Gastroesophageal sphincter (tissue), 4 donors: Measurements from ENCODE around the gene CACNA1C. TPM values are rescaled to one million over a fixed set of nuclear protein-coding genes. Genes with fewer than 3 reads are reported as not detected.

Experiments
- ATAC-seq: fragments of 150-250 bp; one replicate; pipeline ENCODE4 v1.9.1; 2016; ENCODE audit warnings: mild to moderate bottlenecking, moderate library complexity
- H3K27ac ChIP-seq, 4 donors: fragments of 200-600 bp; sonication (generic) in 3 of 4; 1 replicate in 3 of 4; 2 replicates in 1 of 4; pipeline ENCODE4 v1.5.1; 2016 to 2019
- H3K27me3 ChIP-seq: fragments of 200-600 bp; sonication (generic); one replicate; pipeline ENCODE4 v1.5.1; 2019
- H3K36me3 ChIP-seq, 2 donors: fragments of 200-600 bp; sonication (generic); one replicate each; pipeline ENCODE4 v1.5.1; 2019; ENCODE audit warnings: control low read depth in 1 of 2
- H3K4me1 ChIP-seq, 3 donors: fragments of 200-600 bp; sonication (generic); 1 replicate in 2 of 3; 2 replicates in 1 of 3; pipeline ENCODE4 v1.5.1; 2016 to 2019; ENCODE audit warnings: control low read depth in 2 of 3
- H3K4me3 ChIP-seq, 2 donors: fragments of 200-600 bp; sonication (generic); one replicate each; pipeline ENCODE4 v1.5.1; 2019; ENCODE audit warnings: mild to moderate bottlenecking in 1 of 2, moderate library complexity in 1 of 2
- H3K9me3 ChIP-seq, 3 donors: fragments of 200-600 bp; sonication (generic); one replicate each; pipeline ENCODE4 v1.5.1; 2017 to 2019; ENCODE audit warnings: control low read depth in 2 of 3
- CTCF ChIP-seq, 4 experiments: fragments of 200-600 bp in 2 of 4; fragments of 450-650 bp in 2 of 4; sonication (generic) in 1 of 4; IDR thresholded peaks; one replicate each; pipeline ENCODE4 v1.5.1; 2017 to 2019; ENCODE audit warnings: antibody characterized with exemption in 4 of 4, mild to moderate bottlenecking in 2 of 4, moderate library complexity in 2 of 4
- EP300 ChIP-seq: sonication (generic); formaldehyde crosslinking; IDR thresholded peaks from one replicate; pipeline ENCODE4 v1.6.1; 2017; ENCODE audit warnings: antibody characterized with exemption, mild to moderate bottlenecking
- POLR2A ChIP-seq, 2 donors: fragments of 450-650 bp; IDR thresholded peaks; one replicate each; pipeline ENCODE4 v1.6.1; 2017; ENCODE audit warnings: antibody characterized with exemption in 2 of 2, mild to moderate bottlenecking in 2 of 2, moderate library complexity in 1 of 2
- POLR2AphosphoS5 ChIP-seq: sonication (generic); formaldehyde crosslinking; IDR thresholded peaks from one replicate; pipeline ENCODE4 v1.6.1; 2017; ENCODE audit warnings: antibody characterized with exemption
- WGBS, 2 donors: methylation state at CpG; one replicate each; pipeline ENCODE4 v1.1.5; 2018; ENCODE audit warnings: low coverage in 1 of 2; 5-methylcytosine and 5-hydroxymethylcytosine counted together
- total RNA-seq, 4 donors: library from RNA; depleted of rRNA; stranded (reverse); fragments of >200 nt; gene quantifications; one replicate each; pipeline ENCODE4 v1.1.0, GENCODE V29; 2016

Gene CACNA1C
- total RNA-seq, 4 donors from 2014 or later, result 22.9 to 96.2 (median 41.4) TPM

GRCh38 chr12:2560356-2560755, 507.6 kb downstream of the CACNA1C start:
- 74 to 86% methylated on average over 4 of the region's 4 CpGs for WGBS, 2 donors
- ATAC-seq, result no peak

GRCh38 chr12:2561367-2561766, 508.6 kb downstream of the CACNA1C start:
- Histone ChIP-seq H3K4me1 (no peaks in the 10 kb centered on the region), H3K27me3 (no peaks in the 10 kb centered on the region), H3K9me3 (no peaks in the 10 kb centered on the region), H3K36me3 (peaks cover 0 to 42% of the 10 kb centered on the region in 2 donors), H3K4me3 (no peak overlapping the region), H3K27ac (no peak overlapping the region)
- no peak for TF ChIP-seq POLR2A (IDR thresholded peaks at IDR 0.05)
- no peak for TF ChIP-seq CTCF (IDR thresholded peaks at IDR 0.05)
- TF ChIP-seq POLR2AphosphoS5, result no peak
- no peak for TF ChIP-seq EP300
- no peak for ATAC-seq
- 66% methylated on average over 6 of the region's 10 CpGs for WGBS, 2 donors

More at GRCh38 chr12:2560356-2560755, 507.6 kb downstream of the CACNA1C start:
- TF ChIP-seq POLR2AphosphoS5, result no peak
- Histone ChIP-seq H3K27ac (no peak overlapping the region), H3K4me1 (no peaks in the 10 kb centered on the region), H3K4me3 (no peak overlapping the region), H3K9me3 (no peaks in the 10 kb centered on the region), H3K27me3 (no peaks in the 10 kb centered on the region), H3K36me3 (peaks cover 0 to 50% of the 10 kb centered on the region in 2 donors)

- no peaks in the 10 kb centered on the region for H3K4me1 ChIP-seq
- no peak overlapping the region for H3K4me3 ChIP-seq
- ATAC-seq, result no peak
- no peaks in the 10 kb centered on the region for H3K27me3 ChIP-seq
- no peak overlapping the region for H3K27ac ChIP-seq
- peaks cover 0 to 42% of the 10 kb centered on the region in 2 donors for H3K36me3 ChIP-seq
- no peak for TF ChIP-seq POLR2AphosphoS5
- TF ChIP-seq EP300, result no peak
- no peak for TF ChIP-seq CTCF (IDR thresholded peaks at IDR 0.05)
- TF ChIP-seq POLR2A (IDR thresholded peaks at IDR 0.05), result no peak
- WGBS, 2 donors, result 52 to 53% methylated on average over 3 of the region's 3 CpGs
- H3K9me3 ChIP-seq, result no peaks in the 10 kb centered on the region
Observed at GRCh38 chr12:2562400-2562799, 509.6 kb downstream of the CACNA1C start.

- no peak for ATAC-seq
- no peak overlapping the region for H3K4me3 ChIP-seq
- H3K27ac ChIP-seq, result no peak overlapping the region
- H3K4me1 ChIP-seq, result no peaks in the 10 kb centered on the region
- no peak for TF ChIP-seq EP300
- TF ChIP-seq POLR2A (IDR thresholded peaks at IDR 0.05), result no peak
- no peak for TF ChIP-seq POLR2AphosphoS5
- TF ChIP-seq CTCF (IDR thresholded peaks at IDR 0.05), result no peak
- WGBS, 2 donors, result 94 to 100% methylated on average over 1 to 3 of the region's 6 CpGs
- H3K36me3 ChIP-seq, result peaks cover 0 to 40% of the 10 kb centered on the region in 2 donors
- no peaks in the 10 kb centered on the region for H3K9me3 ChIP-seq
- H3K27me3 ChIP-seq, result no peaks in the 10 kb centered on the region
Observed at GRCh38 chr12:2563709-2564108, 510.9 kb downstream of the CACNA1C start.

GRCh38 chr12:2566161-2566560, 513.4 kb downstream of the CACNA1C start:
- no peaks in the 10 kb centered on the region for H3K9me3 ChIP-seq
- no peaks in the 10 kb centered on the region for H3K27me3 ChIP-seq
- peaks cover 0 to 30% of the 10 kb centered on the region in 2 donors for H3K36me3 ChIP-seq
- no peak for ATAC-seq
- H3K27ac ChIP-seq, result no peak overlapping the region
- no peak overlapping the region for H3K4me3 ChIP-seq
- H3K4me1 ChIP-seq, result no peaks in the 10 kb centered on the region
- WGBS, 2 donors, result 96% methylated on average over 3 of the region's 12 CpGs; no CpG with 5 or more reads in 1 of the 2 donors
- TF ChIP-seq POLR2AphosphoS5 (no peak), EP300 (no peak), CTCF (IDR thresholded peaks at IDR 0.05) (no peak), POLR2A (IDR thresholded peaks at IDR 0.05) (no peak)
